Cardiac fibroblast (primary cell): ENCODE results near the gene CCDC187.

ENCODE experiments used
- DNase-seq, 2 donors: peaks; one replicate each; pipeline versions ENCODE4 v3.0.0 to v3.0.0-alpha.2; 2010; ENCODE audit warnings: low read depth in 2 of 2
- H3K4me3 ChIP-seq, 2 donors: replicated peaks in 1 of 2; 1 replicate in 1 of 2; 2 replicates in 1 of 2; pipeline ENCODE4 v1.5.1; 2011; ENCODE audit warnings: low read depth in 2 of 2, low read length in 2 of 2, mild to moderate bottlenecking in 2 of 2, moderate library complexity in 1 of 2
- CTCF ChIP-seq: IDR thresholded peaks from one replicate; pipeline ENCODE4 v1.5.1; 2011; ENCODE audit warnings: low read depth, mild to moderate bottlenecking, low read length, inconsistent platforms

The CCDC187 gene

GRCh38 chr9:136339173-136339957, 35.5 kb upstream of the CCDC187 start:
- H3K4me3 ChIP-seq = no peak overlapping the region
- DNase-seq = peak; percentile 61 to 71
- peak; percentile 98 for TF ChIP-seq CTCF

GRCh38 chr9:136338511-136338910, 34.6 kb upstream of the CCDC187 start:
- H3K4me3 ChIP-seq = no peak overlapping the region
- TF ChIP-seq CTCF = no peak
- no peak for DNase-seq

- no peak for TF ChIP-seq CTCF
Observed at GRCh38 chr9:136337416-136338395, 33.8 kb upstream of the CCDC187 start.

GRCh38 chr9:136336881-136337280, 33.0 kb upstream of the CCDC187 start:
- no peak overlapping the region for H3K4me3 ChIP-seq
- no peak for TF ChIP-seq CTCF
- no peak for DNase-seq

More at GRCh38 chr9:136337416-136338395, 33.8 kb upstream of the CCDC187 start:
- no peak for DNase-seq
- H3K4me3 ChIP-seq = no peak overlapping the region

GRCh38 chr9:136336156-136336870, 32.4 kb upstream of the CCDC187 start:
- TF ChIP-seq CTCF = no peak
- no peak overlapping the region for H3K4me3 ChIP-seq
- peak in 1 of 2 donors; percentile 23 for DNase-seq

GRCh38 chr9:136335296-136336155, 31.6 kb upstream of the CCDC187 start:
- TF ChIP-seq CTCF = no peak
- H3K4me3 ChIP-seq = no peak overlapping the region
- no peak for DNase-seq
